GM10266 (cell line): ENCODE results near the gene BTRC.
"Not testable (repeated sequence)": the region's sequence is repeated elsewhere in the genome, so short reads cannot be mapped to it uniquely, and the experiment has no call there.

Experiments used
- DNase-seq: peaks from one replicate; pipeline ENCODE4 v3.0.0; 2012; ENCODE audit errors: extremely low spot score
- CTCF ChIP-seq: IDR thresholded peaks from 2 replicates; pipeline ENCODE4 v1.5.1; 2012; ENCODE audit warnings: mild to moderate bottlenecking, low read depth; ENCODE audit not compliant: control insufficient read depth, insufficient read depth; ENCODE audit errors: missing control alignments

The BTRC gene

GRCh38 chr10:101585841-101586240 is 231.9 kb downstream of the BTRC start:
- TF ChIP-seq CTCF: no peak
- DNase-seq: no peak

DNA sequence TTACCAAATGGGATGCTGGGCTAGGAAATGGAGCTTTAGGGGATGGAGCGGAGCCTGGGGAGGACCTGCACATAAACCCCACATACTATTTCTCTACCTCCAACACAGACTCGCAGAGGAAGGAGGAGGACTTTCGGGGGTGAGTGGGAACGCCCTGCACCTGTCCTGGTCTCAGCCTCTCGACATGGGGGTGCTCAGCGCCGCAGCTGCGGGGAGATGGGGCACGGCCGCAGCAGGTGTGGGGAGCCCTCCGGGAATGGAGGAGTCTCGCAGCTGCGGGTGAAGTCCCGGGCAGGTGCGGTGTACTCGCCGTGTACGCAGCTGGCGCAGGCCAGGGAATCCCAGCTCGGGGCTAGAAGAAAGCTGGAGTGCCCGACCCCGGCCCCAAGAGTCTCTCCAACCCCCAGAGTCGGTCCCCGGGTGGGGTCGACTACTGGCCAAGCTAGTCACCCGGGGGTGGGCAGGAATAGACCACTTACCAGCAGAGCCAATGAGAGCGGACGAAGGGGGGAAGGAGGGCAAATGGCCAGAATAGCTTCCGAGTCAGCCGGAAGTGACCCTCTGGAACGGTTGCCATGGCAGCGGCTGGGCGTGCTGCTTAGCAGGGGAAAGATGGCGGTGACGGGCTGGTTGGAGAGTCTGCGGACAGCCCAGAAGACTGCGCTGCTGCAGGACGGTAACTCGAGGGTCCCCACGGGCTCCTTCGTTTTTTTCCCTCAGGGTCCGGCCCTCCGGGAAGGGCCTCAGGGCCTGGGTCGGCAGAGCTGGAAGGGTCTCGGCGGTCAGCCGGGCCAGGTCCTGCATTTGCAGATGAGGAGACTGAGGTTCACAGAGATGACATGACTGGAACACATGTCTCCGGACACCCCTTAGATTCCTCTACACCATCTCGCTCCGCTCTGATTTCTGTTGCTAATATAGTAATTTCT is 234.0 kb downstream of the BTRC start, which contains the start of the genes DPCD and POLL:
Gene DPCD (plus strand): TSS at position 597 of the 929 bp plus-strand sequence. CDS start 16 bp downstream, at position 613.
Gene POLL (minus strand): TSS at position 533 of the 929 bp plus-strand sequence. CDS start 897 bp downstream, outside the sequence.
- TF ChIP-seq CTCF: no peak
- peak; percentile 94 for DNase-seq

DNA sequence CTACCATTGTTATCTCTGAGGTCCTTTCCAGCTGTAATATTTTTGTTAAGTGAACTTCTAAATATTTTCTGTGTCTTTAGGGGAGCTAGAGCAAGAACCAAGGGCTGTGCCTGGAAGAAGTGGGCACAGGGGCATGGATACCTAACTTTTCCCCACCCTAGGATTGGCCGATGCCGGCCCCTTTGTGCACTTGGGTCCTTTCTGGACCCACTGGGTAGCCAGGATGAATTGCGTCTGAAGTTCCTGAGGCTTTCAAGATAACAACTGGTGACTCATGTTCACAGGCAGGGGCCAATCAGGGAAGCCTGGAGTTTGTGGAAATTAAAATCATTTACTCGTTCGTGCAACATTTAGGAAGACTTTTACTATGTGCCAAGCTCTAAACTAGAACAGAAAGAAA is 234.9 kb downstream of the BTRC start:
- DNase-seq: no peak
- TF ChIP-seq CTCF: no peak

GRCh38 chr10:101593331-101593730 is 239.4 kb downstream of the BTRC start:
- DNase-seq: not testable (repeated sequence)

DNA sequence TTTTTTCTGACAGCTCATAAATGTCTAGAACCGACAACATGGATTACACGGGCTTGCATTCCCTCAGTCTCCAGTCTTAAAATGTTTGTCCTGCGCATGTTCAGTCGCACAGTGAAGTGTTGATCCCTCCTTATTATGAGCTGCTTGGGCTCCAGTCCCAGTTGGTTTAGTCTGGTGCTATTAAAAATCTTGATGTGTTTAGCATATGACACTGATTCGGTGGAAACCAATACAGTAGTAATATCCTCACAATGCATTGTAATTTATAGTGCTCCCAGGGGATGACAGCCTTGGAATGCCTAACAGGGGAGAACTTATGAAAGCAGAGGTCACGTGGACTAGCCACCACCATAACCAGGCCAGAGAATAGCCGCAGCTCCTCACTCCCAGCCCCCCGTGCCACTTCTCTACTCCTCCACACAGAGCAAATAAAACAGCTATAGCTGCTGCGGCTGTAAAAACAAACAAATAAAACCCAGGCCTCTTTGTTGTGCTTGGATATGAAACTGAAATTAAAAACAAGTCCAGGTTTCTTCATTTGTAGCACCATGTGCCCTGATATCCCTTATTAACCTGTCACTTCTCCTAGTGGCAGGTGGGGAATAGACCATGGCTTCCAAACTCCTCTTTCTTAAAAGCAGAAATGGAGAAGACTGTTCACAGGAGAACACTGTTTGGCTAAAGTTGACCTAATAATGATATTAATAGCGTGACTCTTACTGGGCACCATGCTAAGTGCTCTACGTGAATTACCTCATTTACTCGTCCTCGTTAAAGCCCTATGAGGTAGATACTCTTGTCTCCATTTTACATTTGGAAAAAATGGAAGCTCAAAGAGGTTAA is 241.8 kb downstream of the BTRC start:
- no peak for DNase-seq
- TF ChIP-seq CTCF: no peak

DNA sequence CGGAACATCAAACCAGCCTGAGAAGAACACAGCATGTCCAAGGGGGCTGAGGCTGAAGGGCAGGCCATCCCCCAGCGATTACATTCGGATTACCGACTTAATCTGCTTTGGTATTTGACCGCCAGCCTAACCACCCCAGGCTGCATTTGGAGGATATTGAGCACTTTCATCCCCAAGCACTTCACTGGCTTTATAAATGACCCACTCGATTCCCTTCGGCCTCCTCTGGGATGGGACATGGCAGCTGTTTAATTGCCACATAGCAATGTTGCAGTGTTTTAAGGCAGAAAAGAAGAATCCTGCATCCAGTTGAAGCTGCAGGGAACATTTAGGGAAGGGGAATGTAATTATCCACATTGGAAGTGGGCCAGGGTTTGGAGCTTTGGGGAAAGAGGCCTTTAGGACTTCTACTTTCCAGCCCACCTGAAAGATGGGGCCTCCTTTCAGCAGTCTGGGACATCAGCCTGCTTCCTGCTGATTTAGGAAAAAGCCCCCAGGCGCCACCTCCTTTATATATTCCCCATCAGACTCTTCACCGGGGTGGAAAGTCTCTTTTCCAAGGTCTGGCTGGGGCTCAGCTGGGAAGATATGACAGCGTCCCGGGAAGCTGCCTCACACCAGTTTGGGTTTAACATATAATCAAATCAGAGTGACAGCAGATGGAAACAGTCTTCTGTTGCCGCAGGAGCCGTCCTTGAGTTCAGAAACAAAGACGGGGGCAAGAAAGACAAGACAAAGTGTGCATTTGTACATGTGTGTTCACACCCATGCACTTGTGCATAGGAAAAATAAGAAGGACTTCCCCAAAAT is 243.3 kb downstream of the BTRC start:
- TF ChIP-seq CTCF: no peak
- DNase-seq: no peak

DNA sequence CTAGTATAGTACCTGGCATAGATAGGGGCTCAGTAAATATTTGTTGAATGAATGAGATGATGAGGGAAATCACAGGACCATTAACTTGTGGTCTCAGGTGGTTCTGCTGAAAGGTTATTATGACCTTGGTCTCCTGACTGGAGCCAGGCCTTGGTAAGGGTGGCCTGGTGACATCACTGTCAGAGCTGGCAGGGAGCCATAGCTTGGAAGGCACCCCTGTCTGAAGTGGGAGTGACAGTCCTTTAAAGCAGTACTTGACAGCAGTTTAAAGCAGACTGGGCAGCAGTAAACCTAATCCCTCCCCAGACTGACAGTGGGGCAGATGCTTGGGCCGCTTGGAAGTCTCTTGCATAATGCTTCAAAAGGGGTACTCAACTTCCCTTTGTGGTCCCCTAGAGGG is 247.6 kb downstream of the BTRC start:
- no peak for TF ChIP-seq CTCF
- no peak for DNase-seq
